PC-3 (cell line): ENCODE data around the gene NRXN2.

Source experiments
- CTCF ChIP-seq: fragments of 300-600 bp; sonication (generic); conservative IDR thresholded peaks from 2 replicates; pipeline ENCODE4 v1.5.1; 2017; ENCODE audit warnings: antibody characterized with exemption, low read depth, mild to moderate bottlenecking, low read length
- EZH2 ChIP-seq: fragments of 300-600 bp; sonication (generic); IDR thresholded peaks from one replicate; pipeline ENCODE4 v1.6.1; 2017; ENCODE audit warnings: antibody characterized with exemption, mild to moderate bottlenecking, low read length; ENCODE audit not compliant: unreplicated experiment
- EZH2phosphoT487 ChIP-seq: fragments of 300-600 bp; sonication (generic); IDR thresholded peaks from 2 replicates; pipeline ENCODE4 v1.6.1; 2018; ENCODE audit warnings: mild to moderate bottlenecking, antibody characterized with exemption, low read length, borderline replicate concordance

- TF ChIP-seq CTCF (no peak), EZH2phosphoT487 (no peak), EZH2 (no peak)
Measured at GRCh38 chr11:64654958-64655541, 67.9 kb downstream of the NRXN2 start.
